GM19238 (cell line): ENCODE measurements around the gene WDR62.

Experiments
- DNase-seq: peaks from one replicate; pipeline ENCODE4 v3.0.0; 2011; ENCODE audit warnings: low spot score; ENCODE audit not compliant: insufficient read length

Gene WDR62

GRCh38 chr19:36139473-36140303 is 85.0 kb downstream of the WDR62 start, which contains the start of gene CAPNS1:
Gene CAPNS1 (plus strand): TSS chr19:36140066. CDS start chr19:36141012, 946 bp downstream.
- DNase-seq: peak; percentile 94

GRCh38 chr19:36140304-36141038 is 85.8 kb downstream of the WDR62 start:
- peak; percentile 74 for DNase-seq

- DNase-seq: peak; percentile 88
Observed at GRCh38 chr19:36141039-36141927, 86.6 kb downstream of the WDR62 start.

GRCh38 chr19:36142046-36142445 is 87.3 kb downstream of the WDR62 start:
- no peak for DNase-seq

GRCh38 chr19:36142496-36142895 is 87.8 kb downstream of the WDR62 start:
- no peak for DNase-seq

- no peak for DNase-seq
Observed at GRCh38 chr19:36144624-36145023, 89.9 kb downstream of the WDR62 start.

GRCh38 chr19:36149673-36150406 is 95.1 kb downstream of the WDR62 start:
- DNase-seq: no peak

GRCh38 chr19:36150586-36150985 is 95.9 kb downstream of the WDR62 start:
- DNase-seq: no peak

GRCh38 chr19:36151144-36152018 is 96.7 kb downstream of the WDR62 start:
- DNase-seq: no peak

GRCh38 chr19:36152019-36152351 is 97.3 kb downstream of the WDR62 start:
- DNase-seq: no peak

- no peak for DNase-seq
Observed at GRCh38 chr19:36152352-36153091, 97.8 kb downstream of the WDR62 start, which contains the start of gene COX7A1. Gene COX7A1 (minus strand): TSS chr19:36152447. CDS start chr19:36152407, 40 bp downstream.

- DNase-seq: no peak
Observed at GRCh38 chr19:36153126-36153525, 98.4 kb downstream of the WDR62 start.
